HG02798 (cell line): ENCODE results near the gene PGA5.
"Not testable (repeated sequence)": the region's sequence is repeated elsewhere in the genome, so short reads cannot be mapped to it uniquely, and the experiment has no call there.

Source experiments
- ATAC-seq: cut with Tn5 transposase; IDR thresholded peaks from one replicate; pipeline ENCODE4 v1.9.1; 2021; ENCODE audit warnings: mild to moderate bottlenecking; ENCODE audit not compliant: unreplicated experiment, poor library complexity

PGA5 gene

DNA sequence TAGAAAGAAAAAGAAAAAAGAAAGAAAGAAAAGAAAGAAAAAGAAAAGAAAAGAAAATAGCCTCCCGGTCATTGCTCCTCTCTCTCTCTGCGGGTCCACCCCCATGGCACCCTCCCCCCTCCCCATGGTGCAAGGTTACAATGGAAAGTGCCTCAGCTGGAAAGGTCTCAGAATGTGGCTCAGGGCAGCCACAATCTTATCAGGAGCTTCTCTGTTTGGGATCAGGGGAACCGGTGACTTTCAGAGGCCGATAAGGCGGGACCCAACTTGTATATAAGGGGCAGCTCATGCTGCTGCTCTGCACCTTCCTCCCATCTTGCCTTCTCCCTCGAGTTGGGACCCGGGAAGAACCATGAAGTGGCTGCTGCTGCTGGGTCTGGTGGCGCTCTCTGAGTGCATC is at the start of gene PGA5:
PGA5 (plus strand) TSS at position 301 of the 400 bp plus-strand sequence; CDS start at position 353, 52 bp downstream.
- not testable (repeated sequence) for ATAC-seq

- ATAC-seq, result no peak
Observed at GRCh38 chr11:61193596-61193995, 47.4 kb upstream of the PGA5 start.

DNA sequence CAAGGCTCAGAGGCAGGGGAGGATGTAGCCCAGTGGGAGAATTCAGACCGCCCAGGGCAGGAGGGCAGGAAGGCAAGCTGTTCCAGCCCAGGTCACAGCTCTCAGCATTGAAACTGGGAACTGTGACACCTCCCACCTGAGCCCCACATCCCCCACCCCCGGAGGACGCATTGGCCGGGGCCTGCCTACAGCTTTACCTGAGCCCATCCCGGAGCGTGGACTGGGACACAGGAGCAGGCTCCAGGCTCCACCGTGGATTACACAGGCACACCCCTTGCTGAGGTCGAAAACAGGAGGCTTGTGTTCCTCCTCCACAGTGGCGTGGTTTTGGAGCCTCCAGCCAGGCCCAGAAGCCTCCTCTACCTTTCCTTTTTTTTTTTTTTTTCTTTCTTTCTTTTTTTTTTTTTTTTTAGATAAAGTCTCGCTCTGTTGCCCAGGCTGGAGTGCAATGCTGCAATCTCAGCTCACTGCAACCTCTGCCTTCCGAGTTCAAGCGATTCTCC is 46.8 kb upstream of the PGA5 start:
- ATAC-seq, result no peak

GRCh38 chr11:61194981-61195695 is 45.8 kb upstream of the PGA5 start:
- no peak for ATAC-seq

GRCh38 chr11:61195719-61196118 is 45.3 kb upstream of the PGA5 start:
- no peak for ATAC-seq

DNA sequence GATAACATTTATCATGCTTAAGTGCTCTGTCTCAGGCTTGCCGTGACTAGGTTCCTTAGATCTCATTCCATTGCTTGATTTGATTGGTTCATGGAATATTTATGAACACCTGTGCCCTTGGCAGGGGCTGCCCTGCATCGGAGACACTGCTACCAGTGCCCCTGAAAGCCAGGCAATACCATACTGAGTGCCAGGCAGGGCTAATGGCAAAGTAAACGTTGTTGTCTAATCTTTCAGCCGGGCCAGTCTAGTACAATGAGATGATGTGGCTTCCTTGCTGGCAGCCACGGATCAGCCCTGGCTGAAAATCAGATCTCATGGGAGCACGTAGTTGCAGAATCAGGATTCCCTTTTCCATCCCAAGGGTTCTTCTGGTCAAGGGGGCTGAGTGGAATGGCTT is 42.6 kb upstream of the PGA5 start:
- no peak for ATAC-seq

DNA sequence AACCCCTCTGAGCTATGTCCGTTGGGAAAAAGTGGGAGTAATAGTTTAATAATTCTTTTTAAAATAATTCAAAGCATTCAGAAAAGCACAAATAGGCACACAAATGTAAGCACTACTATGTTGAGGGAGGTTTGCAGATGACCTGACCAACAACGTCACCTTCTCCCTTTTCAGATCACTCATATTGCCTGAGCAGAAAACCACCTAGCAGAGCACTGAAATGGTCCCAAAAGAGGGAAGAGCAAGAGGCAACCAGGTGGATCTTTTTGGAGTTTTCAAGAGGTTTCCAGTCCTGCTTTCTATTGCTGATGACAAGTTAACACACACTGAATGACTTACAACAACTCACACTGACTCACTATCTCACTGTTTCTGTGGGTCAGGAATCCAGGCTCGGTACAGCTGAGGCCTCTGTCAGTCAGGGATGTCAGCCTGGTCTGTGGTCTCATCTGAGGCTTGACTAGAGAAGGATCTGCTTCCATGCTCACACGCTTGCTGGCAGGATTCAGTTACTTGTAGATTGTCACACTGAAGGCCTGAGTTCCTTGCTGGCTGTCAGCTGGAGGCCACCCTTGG is 41.9 kb upstream of the PGA5 start:
- no peak for ATAC-seq

- ATAC-seq, result no peak
Observed at GRCh38 chr11:61201476-61201875, 39.5 kb upstream of the PGA5 start.

DNA sequence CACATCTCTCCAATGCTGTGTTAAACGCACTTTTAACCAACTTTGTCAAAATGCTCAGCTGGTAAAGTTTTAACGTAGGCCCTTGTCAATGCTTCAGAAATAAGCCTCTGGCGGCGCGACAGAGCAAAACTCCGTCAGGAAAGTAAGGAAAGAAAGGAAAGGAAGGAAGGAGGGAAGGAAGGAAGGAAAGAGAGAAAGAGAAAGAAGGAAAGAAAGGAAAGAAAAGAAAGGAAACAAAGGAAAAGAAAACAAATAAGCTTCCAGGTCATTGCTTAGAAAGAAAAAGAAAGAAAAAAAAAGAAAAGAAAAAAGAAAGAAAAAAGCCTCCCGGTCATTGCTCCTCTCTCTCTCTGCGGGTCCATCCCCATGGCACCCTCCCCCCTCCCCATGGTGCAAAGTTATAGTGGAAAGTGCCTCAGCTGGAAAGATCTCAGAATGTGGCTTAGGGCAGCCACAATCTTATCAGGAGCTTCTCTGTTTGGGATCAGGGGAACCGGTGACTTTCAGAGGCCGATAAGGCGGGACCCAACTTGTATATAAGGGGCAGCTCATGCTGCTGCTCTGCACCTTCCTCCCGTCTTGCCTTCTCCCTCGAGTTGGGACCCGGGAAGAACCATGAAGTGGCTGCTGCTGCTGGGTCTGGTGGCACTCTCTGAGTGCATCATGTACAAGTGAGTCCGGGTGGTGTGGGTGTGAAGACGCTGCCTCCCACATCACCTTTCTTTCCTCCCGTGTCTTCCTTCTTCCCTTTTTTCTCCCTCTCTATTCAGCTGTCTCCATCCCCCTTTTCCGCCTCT is 37.8 kb upstream of the PGA5 start, which contains the start of gene PGA3:
PGA3 (plus strand) TSS at position 566 of the 797 bp plus-strand sequence; CDS start at position 616, 50 bp downstream.
- ATAC-seq, result not testable (repeated sequence)

DNA sequence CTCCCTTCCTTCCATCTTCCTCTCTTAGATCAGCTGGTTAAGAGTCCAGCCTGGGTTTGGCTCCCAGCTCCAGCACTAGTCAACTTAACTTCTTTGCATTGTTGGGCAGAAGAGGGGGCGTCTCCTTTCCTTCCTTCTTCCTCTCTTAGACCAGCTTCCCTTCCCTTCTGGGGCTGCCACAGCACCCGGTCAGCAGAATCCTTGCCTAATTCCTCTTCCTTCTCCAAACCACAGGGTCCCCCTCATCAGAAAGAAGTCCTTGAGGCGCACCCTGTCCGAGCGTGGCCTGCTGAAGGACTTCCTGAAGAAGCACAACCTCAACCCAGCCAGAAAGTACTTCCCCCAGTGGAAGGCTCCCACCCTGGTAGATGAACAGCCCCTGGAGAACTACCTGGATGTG is 37.1 kb upstream of the PGA5 start:
- ATAC-seq, result not testable (repeated sequence)

GRCh38 chr11:61204502-61205059 is 36.4 kb upstream of the PGA5 start:
- not testable (repeated sequence) for ATAC-seq

DNA sequence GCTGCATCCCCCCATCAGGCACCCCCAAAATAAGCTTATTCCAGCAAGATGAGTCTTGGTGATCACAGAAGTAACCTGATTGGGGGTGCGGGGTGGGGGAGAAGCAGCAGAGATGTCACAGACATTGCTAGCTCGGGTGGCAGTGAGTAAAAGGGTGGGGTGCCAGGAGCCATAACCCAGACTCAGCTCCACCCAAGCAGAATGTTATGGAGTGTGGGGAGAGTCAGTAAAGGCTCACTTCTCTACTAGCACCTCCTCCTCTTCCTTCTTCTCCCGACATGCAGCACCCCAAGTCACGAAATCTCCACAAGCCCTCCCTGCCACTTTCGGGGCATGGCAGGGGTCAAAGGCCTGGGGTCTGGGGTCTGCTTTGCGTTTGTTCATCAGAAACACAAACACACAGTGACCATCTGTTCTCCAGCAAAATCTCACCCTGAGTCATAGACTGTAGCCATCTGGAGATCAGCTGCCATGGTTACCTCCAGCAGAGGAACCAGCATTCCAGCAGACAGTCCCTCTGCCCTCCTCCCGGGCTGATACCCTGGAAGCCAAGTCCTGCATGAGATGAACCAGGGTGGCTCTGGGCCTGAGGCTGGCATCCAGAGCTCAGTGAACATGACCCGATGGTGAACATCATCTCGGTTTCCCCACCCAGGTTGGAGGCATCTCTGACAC is 33.2 kb upstream of the PGA5 start:
- ATAC-seq, result not testable (repeated sequence)

DNA sequence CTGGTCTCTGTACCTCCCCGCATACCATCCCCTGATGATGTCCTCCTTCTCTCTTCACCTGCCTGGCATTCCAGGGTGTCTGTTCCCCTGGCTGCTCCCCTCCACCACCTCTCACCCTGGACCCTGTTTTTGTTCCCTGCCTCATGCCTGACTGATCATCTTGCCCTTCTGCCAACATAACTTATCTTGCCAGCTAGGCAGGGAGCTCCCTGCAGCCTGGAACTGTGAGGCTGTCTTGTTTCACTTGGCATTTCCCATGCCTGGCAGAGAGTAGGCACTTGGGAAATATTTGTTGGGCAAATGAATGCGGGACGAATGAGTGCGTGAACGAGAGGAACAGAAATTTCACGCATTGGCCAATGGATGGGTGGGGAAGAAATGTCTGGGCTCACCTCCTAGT is 30.3 kb upstream of the PGA5 start:
- ATAC-seq, result not testable (repeated sequence)

- not testable (repeated sequence) for ATAC-seq
Observed at GRCh38 chr11:61211327-61211952, 29.5 kb upstream of the PGA5 start.

GRCh38 chr11:61212202-61212601 is 28.8 kb upstream of the PGA5 start:
- ATAC-seq, result not testable (repeated sequence)

DNA sequence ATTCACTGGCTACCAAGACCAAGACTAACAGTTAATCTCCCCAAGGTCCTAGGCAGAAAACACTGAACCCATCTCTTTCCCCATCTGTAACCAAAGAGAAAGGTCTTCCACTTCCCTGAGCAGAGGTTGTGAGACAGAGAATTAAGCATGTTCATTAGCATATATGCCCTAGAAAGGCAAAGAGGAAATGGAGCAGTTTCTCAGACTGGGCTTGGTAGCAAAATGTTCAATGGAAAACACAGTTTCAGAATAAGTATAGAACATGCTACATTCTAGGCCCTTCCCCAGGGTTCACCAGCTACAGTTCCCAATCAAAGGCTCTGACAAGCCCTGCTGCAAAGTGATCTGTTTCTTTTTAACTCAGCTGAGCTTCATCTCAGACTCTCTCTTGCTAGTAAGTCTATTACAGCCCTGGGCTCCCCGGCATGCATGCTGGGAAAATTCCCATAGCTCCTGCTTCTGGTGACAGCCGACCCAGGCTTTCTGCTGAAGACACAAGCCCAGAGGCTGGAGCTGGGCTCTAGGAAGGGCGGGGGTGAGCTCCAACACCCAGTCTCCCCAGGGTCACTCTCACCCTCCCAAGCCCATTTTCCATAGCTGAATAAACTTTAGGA is 27.2 kb upstream of the PGA5 start:
- not testable (repeated sequence) for ATAC-seq

DNA sequence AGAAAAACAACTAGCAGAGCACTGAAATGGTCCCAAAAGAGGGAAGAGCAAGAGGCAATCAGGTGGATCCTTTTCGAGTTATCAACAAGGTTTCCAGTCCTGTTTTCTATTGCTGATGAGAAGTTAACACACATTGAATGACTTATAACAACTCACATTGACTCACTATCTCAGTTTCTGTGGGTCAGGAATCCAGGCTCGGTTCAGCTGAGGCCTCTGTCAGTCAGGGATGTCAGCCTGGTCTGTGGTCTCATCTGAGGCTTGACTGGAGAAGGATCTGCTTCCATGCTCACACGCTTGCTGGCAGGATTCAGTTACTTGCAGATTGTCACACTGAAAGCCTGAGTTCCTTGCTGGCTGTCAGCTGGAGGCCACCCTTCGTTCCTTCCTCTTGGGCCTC is 22.7 kb upstream of the PGA5 start:
- ATAC-seq, result not testable (repeated sequence)

GRCh38 chr11:61219016-61219415 is 22.0 kb upstream of the PGA5 start:
- ATAC-seq, result not testable (repeated sequence)

GRCh38 chr11:61222047-61222446 is 18.9 kb upstream of the PGA5 start, which contains the start of gene PGA4:
TSS of gene PGA4 (plus strand) at chr11:61222347. CDS start at chr11:61222401, 54 bp downstream.
- not testable (repeated sequence) for ATAC-seq
